Smooth muscle cell (in vitro differentiated cells): ENCODE measurements around the gene COL17A1. TPM values are rescaled to one million over a fixed set of nuclear protein-coding genes. Genes with fewer than 3 reads are reported as not detected.

Source experiments
- DNase-seq: peaks from one replicate; lab custom pipeline; 2025; ENCODE audit not compliant: unreplicated experiment; lab: John Stamatoyannopoulos, UW
- H2AFZ ChIP-seq: fragments of 200-600 bp; sonication (generic); 2 replicates; pipeline ENCODE4 v1.6.0; 2016; ENCODE audit warnings: antibody characterized with exemption, low read depth, mild to moderate bottlenecking
- H3F3A ChIP-seq: fragments of 200-600 bp; sonication (generic); 2 replicates; pipeline ENCODE4 v1.6.0; 2017; ENCODE audit warnings: antibody characterized with exemption, low read depth
- H3K27ac ChIP-seq: fragments of 200-600 bp; sonication (generic); 2 replicates; pipeline ENCODE4 v1.5.1; 2016; ENCODE audit warnings: low read depth, mild to moderate bottlenecking
- H3K27me3 ChIP-seq: fragments of 200-600 bp; sonication (generic); 2 replicates; pipeline ENCODE4 v1.6.1; 2016; ENCODE audit warnings: low read depth, mild to moderate bottlenecking
- H3K36me3 ChIP-seq: fragments of 200-600 bp; sonication (generic); 2 replicates; pipeline ENCODE4 v1.5.1; 2016; ENCODE audit warnings: low read depth
- H3K4me1 ChIP-seq: fragments of 200-600 bp; sonication (generic); 2 replicates; pipeline ENCODE4 v1.5.1; 2016; ENCODE audit warnings: low read depth
- H3K4me2 ChIP-seq: fragments of 200-600 bp; sonication (generic); 2 replicates; pipeline ENCODE4 v1.6.0; 2016; ENCODE audit warnings: mild to moderate bottlenecking
- H3K4me3 ChIP-seq: fragments of 200-600 bp; sonication (generic); 2 replicates; pipeline ENCODE4 v1.5.1; 2016; ENCODE audit warnings: mild to moderate bottlenecking
- H3K79me2 ChIP-seq: fragments of 200-600 bp; sonication (generic); 2 replicates; pipeline ENCODE4 v1.6.0; 2016; ENCODE audit warnings: low read depth, mild to moderate bottlenecking
- H3K9ac ChIP-seq: fragments of 200-600 bp; sonication (generic); 2 replicates; pipeline ENCODE4 v1.6.0; 2016; ENCODE audit warnings: low read depth
- H3K9me3 ChIP-seq: fragments of 200-600 bp; sonication (generic); replicated peaks from 2 replicates; pipeline ENCODE4 v1.5.1; 2016; ENCODE audit warnings: low read depth
- H4K20me1 ChIP-seq: fragments of 200-600 bp; sonication (generic); 2 replicates; pipeline ENCODE4 v1.6.0; 2016; ENCODE audit warnings: low read depth
- CTCF ChIP-seq: fragments of 200-600 bp; sonication (generic); IDR thresholded peaks from 2 replicates; pipeline ENCODE4 v1.5.1; 2017; ENCODE audit warnings: borderline replicate concordance, mild to moderate bottlenecking, antibody characterized with exemption; ENCODE audit not compliant: insufficient read depth, poor library complexity, severe bottlenecking
- WGBS: methylation state at CpG from one replicate; pipeline ENCODE4 v1.1.7; 2016; ENCODE audit warnings: low lambda C conversion rate; 5-methylcytosine and 5-hydroxymethylcytosine counted together
- polyA plus RNA-seq: library from polyadenylated mRNA; unstranded; fragments of >200 nt; fragmentation: Nextera tagmentation; extraction: Ambion mirVana; gene quantifications from 2 replicates; pipeline ENCODE4 v1.2.1, GENCODE V29; 2016
- total RNA-seq: library from RNA; depleted of rRNA; stranded (reverse); fragments of >200 nt; gene quantifications from 2 replicates; pipeline ENCODE4 v1.2.3, GENCODE V29; 2014

Gene COL17A1
- total and polyA plus RNA-seq, 2 experiments from 2014 or later = 31.5 to 150 TPM

GRCh38 chr10:104077247-104077646, 8.4 kb downstream of the COL17A1 start:
- H3K4me3 ChIP-seq = no peak overlapping the region
- H2AFZ ChIP-seq = no peak overlapping the region
- peaks cover 13% of the 10 kb centered on the region for H3K27me3 ChIP-seq
- H4K20me1 ChIP-seq = no peaks in the 10 kb centered on the region
- H3K4me2 ChIP-seq = no peak overlapping the region
- H3K36me3 ChIP-seq = no peaks in the 10 kb centered on the region
- no peak for TF ChIP-seq CTCF
- WGBS = 31% methylated on average over 3 of the region's 3 CpGs
- DNase-seq = no peak
- peaks cover 31% of the 10 kb centered on the region for H3K4me1 ChIP-seq
- no peaks in the 10 kb centered on the region for H3K79me2 ChIP-seq
- H3K27ac ChIP-seq = no peak overlapping the region
- H3F3A ChIP-seq = no peaks in the 10 kb centered on the region
- no peak overlapping the region for H3K9ac ChIP-seq
- no peaks in the 10 kb centered on the region for H3K9me3 ChIP-seq

- TF ChIP-seq CTCF = no peak
- DNase-seq = no peak
- H3K4me3 ChIP-seq = no peak overlapping the region
- no peak overlapping the region for H3K27ac ChIP-seq
- WGBS = 32% methylated on average over 3 of the region's 3 CpGs
- H3K27me3 ChIP-seq = peaks cover 13% of the 10 kb centered on the region
- H3K9me3 ChIP-seq = no peaks in the 10 kb centered on the region
- no peaks in the 10 kb centered on the region for H3K79me2 ChIP-seq
- no peaks in the 10 kb centered on the region for H4K20me1 ChIP-seq
- no peaks in the 10 kb centered on the region for H3F3A ChIP-seq
- peaks cover 26% of the 10 kb centered on the region for H3K4me1 ChIP-seq
- no peaks in the 10 kb centered on the region for H3K36me3 ChIP-seq
- H2AFZ ChIP-seq = no peak overlapping the region
- no peak overlapping the region for H3K4me2 ChIP-seq
- no peak overlapping the region for H3K9ac ChIP-seq
These were observed 8.9 kb downstream of the COL17A1 start for GRCh38 chr10:104076743-104077160.

GRCh38 chr10:104074505-104074904, 11.2 kb downstream of the COL17A1 start:
- 84% methylated on average over 6 of the region's 6 CpGs for whole genome bisulfite sequencing
- Histone ChIP-seq H3K9ac (no peak overlapping the region), H3K27me3 (peaks cover 13% of the 10 kb centered on the region), H3K36me3 (no peaks in the 10 kb centered on the region), H3K79me2 (no peaks in the 10 kb centered on the region), H2AFZ (no peak overlapping the region), H3K27ac (no peak overlapping the region), H3K4me1 (peaks cover 20% of the 10 kb centered on the region), H4K20me1 (no peaks in the 10 kb centered on the region), H3K4me3 (no peak overlapping the region), H3K9me3 (no peaks in the 10 kb centered on the region), H3F3A (no peaks in the 10 kb centered on the region), H3K4me2 (no peak overlapping the region)
- no peak for DNase-seq
- no peak for TF ChIP-seq CTCF

- Histone ChIP-seq H3K4me2 (no peak overlapping the region), H3F3A (no peaks in the 10 kb centered on the region), H4K20me1 (no peaks in the 10 kb centered on the region), H3K9ac (no peak overlapping the region), H3K27me3 (peaks cover 13% of the 10 kb centered on the region), H2AFZ (no peak overlapping the region), H3K79me2 (no peaks in the 10 kb centered on the region), H3K4me3 (no peak overlapping the region), H3K36me3 (no peaks in the 10 kb centered on the region), H3K9me3 (no peaks in the 10 kb centered on the region), H3K27ac (no peak overlapping the region), H3K4me1 (peaks cover 32% of the 10 kb centered on the region)
- no peak for TF ChIP-seq CTCF
- 64% methylated on average over 5 of the region's 5 CpGs for WGBS
- DNase-seq = no peak
These were observed 12.9 kb downstream of the COL17A1 start for GRCh38 chr10:104072786-104073185.
